Liver (tissue), 9 donors: ENCODE measurements around the gene TMC1. TPM values are rescaled to one million over a fixed set of nuclear protein-coding genes. Genes with fewer than 3 reads are reported as not detected.

Source experiments
- DNase-seq: peaks from one replicate; pipeline ENCODE4 v3.0.0-alpha.2; 2017; ENCODE audit warnings: low spot score
- H3K27ac ChIP-seq, 2 donors: one replicate each; pipeline ENCODE4 v1.7.0; 2013; ENCODE audit warnings: inconsistent platforms in 2 of 2, low read length in 2 of 2, control low read depth in 1 of 2, low read depth in 1 of 2, mild to moderate bottlenecking in 1 of 2
- H3K27me3 ChIP-seq, 4 donors: one replicate each; pipeline versions ENCODE4 v1.6.1 to v1.7.0; 2013; ENCODE audit warnings: low read length in 3 of 4, inconsistent platforms in 1 of 4, mild to moderate bottlenecking in 1 of 4, moderate library complexity in 1 of 4; ENCODE audit not compliant: control insufficient read depth in 4 of 4, insufficient read depth in 4 of 4
- H3K36me3 ChIP-seq, 4 donors: one replicate each; pipeline versions ENCODE4 v1.6.1 to v1.7.0; 2013; ENCODE audit warnings: low read length in 3 of 4, mild to moderate bottlenecking in 3 of 4, low read depth in 1 of 4, moderate library complexity in 1 of 4; ENCODE audit not compliant: control insufficient read depth in 4 of 4, insufficient read depth in 3 of 4
- H3K4me1 ChIP-seq, 4 donors: one replicate each; pipeline versions ENCODE4 v1.6.1 to v1.7.0; 2013; ENCODE audit warnings: low read length in 3 of 4, mild to moderate bottlenecking in 3 of 4, moderate library complexity in 1 of 4; ENCODE audit not compliant: control insufficient read depth in 4 of 4, insufficient read depth in 4 of 4
- H3K4me3 ChIP-seq, 3 donors: one replicate each; pipeline versions ENCODE4 v1.6.1 to v1.7.0; 2013; ENCODE audit warnings: low read length in 3 of 3, control low read depth in 1 of 3, low read depth in 1 of 3, mild to moderate bottlenecking in 1 of 3
- H3K9ac ChIP-seq, 2 donors: one replicate each; pipeline ENCODE4 v1.7.0; 2013; ENCODE audit warnings: low read length in 2 of 2, mild to moderate bottlenecking in 2 of 2, moderate library complexity in 2 of 2, control low read depth in 1 of 2, low read depth in 1 of 2
- H3K9me3 ChIP-seq, 4 donors: one replicate each; pipeline versions ENCODE4 v1.6.1 to v1.7.0; 2013; ENCODE audit warnings: low read length in 3 of 4; ENCODE audit not compliant: control insufficient read depth in 4 of 4
- EGR1 ChIP-seq, 2 donors: IDR thresholded peaks; 2 replicates each; pipeline ENCODE4 v1.6.1; 2016 to 2018; ENCODE audit warnings: antibody characterized with exemption in 2 of 2, low read depth in 2 of 2
- FOXA1 ChIP-seq: IDR thresholded peaks from 2 replicates; pipeline ENCODE4 v1.6.1; 2016; ENCODE audit warnings: antibody characterized with exemption
- FOXA2 ChIP-seq: IDR thresholded peaks from 2 replicates; pipeline ENCODE4 v1.6.1; 2016; ENCODE audit warnings: antibody characterized with exemption
- GABPA ChIP-seq, 2 donors: IDR thresholded peaks in 1 of 2; conservative IDR thresholded peaks in 1 of 2; 2 replicates each; pipeline ENCODE4 v1.6.1; 2016; ENCODE audit warnings: antibody characterized with exemption in 2 of 2, mild to moderate bottlenecking in 1 of 2, moderate library complexity in 1 of 2
- HNF4A ChIP-seq, 2 donors: conservative IDR thresholded peaks; 2 replicates each; pipeline ENCODE4 v1.6.1; 2016; ENCODE audit warnings: antibody characterized with exemption in 2 of 2, mild to moderate bottlenecking in 2 of 2
- HNF4G ChIP-seq: IDR thresholded peaks from 2 replicates; pipeline ENCODE4 v1.6.1; 2016; ENCODE audit warnings: antibody characterized with exemption
- JUND ChIP-seq, 2 donors: IDR thresholded peaks; 2 replicates each; pipeline ENCODE4 v1.6.1; 2016; ENCODE audit warnings: antibody characterized with exemption in 2 of 2
- NR2F2 ChIP-seq: IDR thresholded peaks from 2 replicates; pipeline ENCODE4 v1.6.1; 2016; ENCODE audit warnings: antibody characterized with exemption
- RAD21 ChIP-seq, 2 donors: IDR thresholded peaks; 2 replicates each; pipeline ENCODE4 v1.6.1; 2016; ENCODE audit warnings: antibody characterized with exemption in 2 of 2, mild to moderate bottlenecking in 2 of 2
- RXRA ChIP-seq, 2 donors: IDR thresholded peaks; 2 replicates each; pipeline ENCODE4 v1.6.1; 2017 to 2018; ENCODE audit warnings: antibody characterized with exemption in 2 of 2, mild to moderate bottlenecking in 1 of 2
- SP1 ChIP-seq: IDR thresholded peaks from 2 replicates; pipeline ENCODE4 v1.6.1; 2018; ENCODE audit warnings: antibody characterized with exemption, mild to moderate bottlenecking
- TAF1 ChIP-seq: conservative IDR thresholded peaks from 2 replicates; pipeline ENCODE4 v1.6.1; 2016; ENCODE audit warnings: antibody characterized with exemption, mild to moderate bottlenecking
- YY1 ChIP-seq: IDR thresholded peaks from 2 replicates; pipeline ENCODE4 v1.6.1; 2016; ENCODE audit warnings: antibody characterized with exemption, mild to moderate bottlenecking
- WGBS: extraction: QIAGEN DNeasy Blood & Tissue Kit; methylation state at CpG from one replicate; pipeline ENCODE4 v1.1.7; 2013; 5-methylcytosine and 5-hydroxymethylcytosine counted together
- polyA plus RNA-seq, 2 donors: library from polyadenylated mRNA; stranded (reverse) in 1 of 2; unstranded in 1 of 2; fragments of 200-250 nt in 1 of 2; fragments of >200 nt in 1 of 2; fragmentation: Nextera tagmentation in 1 of 2; extraction: Ambion mirVana in 1 of 2; gene quantifications; one replicate each; pipeline versions ENCODE4 v1.2.1 to v1.2.3, GENCODE V29; 2013 to 2015
- total RNA-seq, 2 donors: library from RNA; depleted of rRNA; stranded (reverse); fragments of >200 nt; gene quantifications; one replicate each; pipeline ENCODE4 v1.2.3, GENCODE V29; 2014
- TF ChIP-seq, protein P1 (sequence below): IDR thresholded peaks from 2 replicates; pipeline ENCODE4 v1.6.1; 2016; ENCODE audit warnings: antibody characterized with exemption
- TF ChIP-seq, protein P2 (sequence below): fragments of 150-350 bp; IDR thresholded peaks from 2 replicates; pipeline ENCODE4 v1.5.1; 2017; ENCODE audit warnings: improper control_type of control experiment, low read depth, low read length; ENCODE audit not compliant: missing input control
- TF ChIP-seq, protein P3 (sequence below): IDR thresholded peaks from 2 replicates; pipeline ENCODE4 v1.6.1; 2016; ENCODE audit warnings: antibody characterized with exemption
- TF ChIP-seq, protein P4 (sequence below): IDR thresholded peaks from 2 replicates; pipeline ENCODE4 v1.6.1; 2016; ENCODE audit warnings: antibody characterized with exemption
- TF ChIP-seq, protein P5 (sequence below): IDR thresholded peaks from 2 replicates; pipeline ENCODE4 v1.6.1; 2016; ENCODE audit warnings: antibody characterized with exemption, mild to moderate bottlenecking
- donor health status: healthy.
- donor health status: healthy.
- donor health status: healthy.
- donor health status: healthy.
- donor health status: healthy.

Gene TMC1
- total and polyA plus RNA-seq, 4 donors = 0.09 TPM; not detected in 3

DNA sequence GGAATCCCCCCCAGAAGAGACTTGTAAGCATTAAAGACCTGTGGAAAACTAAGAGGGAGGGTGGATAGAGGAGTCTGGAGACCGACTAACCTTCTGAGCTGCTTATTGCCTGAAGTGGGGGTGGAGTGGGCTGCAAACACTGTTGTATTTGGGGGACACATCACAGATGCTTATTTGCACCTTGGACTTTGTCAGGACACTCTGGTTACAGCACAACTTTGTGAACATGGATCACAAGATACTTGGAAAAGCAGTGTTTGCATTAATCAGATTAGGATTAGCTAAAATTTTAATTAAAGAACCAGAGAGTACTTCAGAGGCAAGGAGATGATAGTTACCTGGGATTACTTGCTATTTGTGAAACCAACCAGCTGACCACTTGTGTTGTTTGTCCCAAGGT, 30.9 kb downstream of the TMC1 start:
- DNase-seq = no peak
- WGBS = 28% methylated on average over 1 of the region's 1 CpG
- Histone ChIP-seq H3K4me3 (no peak overlapping the region), H3K36me3 (no peaks in the 10 kb centered on the region), H3K27me3 (no peaks in the 10 kb centered on the region), H3K9me3 (no peaks in the 10 kb centered on the region), H3K27ac (peak overlapping the region in 1 of 2 donors; percentile 67), H3K4me1 (peaks cover 0 to 13% (median 4%) of the 10 kb centered on the region in 4 donors), H3K9ac (peak overlapping the region in 1 of 2 donors; percentile 40)
- TF ChIP-seq HNF4A (conservative IDR thresholded peaks at IDR 0.05) = peak; percentile 65 to 83
- TF ChIP-seq YY1 = no peak
- TF ChIP-seq, protein P1, sequence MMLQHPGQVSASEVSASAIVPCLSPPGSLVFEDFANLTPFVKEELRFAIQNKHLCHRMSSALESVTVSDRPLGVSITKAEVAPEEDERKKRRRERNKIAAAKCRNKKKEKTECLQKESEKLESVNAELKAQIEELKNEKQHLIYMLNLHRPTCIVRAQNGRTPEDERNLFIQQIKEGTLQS = no peak
- TF ChIP-seq SP1 = peak; percentile 11
- peak in 1 of 2 donors; percentile 5 for TF ChIP-seq RXRA (IDR thresholded peaks at IDR 0.05)
- TF ChIP-seq TAF1 = no peak

DNA sequence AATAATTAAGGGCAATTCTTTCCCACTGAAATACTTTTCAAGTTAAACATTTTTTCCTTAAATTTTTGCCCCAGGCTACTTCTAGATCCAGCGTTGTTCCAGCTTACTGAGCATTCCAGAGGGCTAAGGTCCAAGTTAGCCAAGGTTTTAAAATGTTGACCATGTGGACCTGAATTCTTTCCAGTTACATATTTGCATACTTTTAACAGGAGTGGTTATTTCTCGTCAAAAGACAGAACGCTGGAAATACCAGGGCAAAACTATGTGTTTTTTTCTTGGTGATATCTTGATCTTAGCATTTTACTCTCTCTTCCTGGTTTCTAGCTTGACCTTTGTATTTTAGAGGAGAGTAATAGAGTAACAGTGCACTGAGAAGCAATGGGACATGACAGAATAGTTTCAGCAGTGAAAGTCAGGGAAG, 32.8 kb downstream of the TMC1 start:
- Histone ChIP-seq H3K4me3 (no peak overlapping the region), H3K9ac (peak overlapping the region in 1 of 2 donors; percentile 80), H3K36me3 (no peaks in the 10 kb centered on the region), H3K27ac (peak overlapping the region; percentile 55 to 71), H3K4me1 (peaks cover 0 to 13% (median 4%) of the 10 kb centered on the region in 4 donors), H3K27me3 (no peaks in the 10 kb centered on the region), H3K9me3 (no peaks in the 10 kb centered on the region)
- TF ChIP-seq SP1 (peak; percentile 80), FOXA2 (no peak), HNF4A (conservative IDR thresholded peaks at IDR 0.05) (peak; percentile 89 to 91), TAF1 (no peak), YY1 (peak; percentile 48), HNF4G (peak; percentile 40), RAD21 (IDR thresholded peaks at IDR 0.05) (peak; percentile 24 to 30), GABPA (IDR thresholded peaks at IDR 0.05 in 1 of 2, conservative IDR thresholded peaks at IDR 0.05 in 1 of 2) (no peak), RXRA (IDR thresholded peaks at IDR 0.05) (peak; percentile 22 to 40), EGR1 (IDR thresholded peaks at IDR 0.05; ENCODE audit: low read depth in 2 of 2) (no peak), JUND (IDR thresholded peaks at IDR 0.05) (peak; percentile 18 to 32), NR2F2 (no peak), FOXA1 (no peak)
- TF ChIP-seq, protein P2, sequence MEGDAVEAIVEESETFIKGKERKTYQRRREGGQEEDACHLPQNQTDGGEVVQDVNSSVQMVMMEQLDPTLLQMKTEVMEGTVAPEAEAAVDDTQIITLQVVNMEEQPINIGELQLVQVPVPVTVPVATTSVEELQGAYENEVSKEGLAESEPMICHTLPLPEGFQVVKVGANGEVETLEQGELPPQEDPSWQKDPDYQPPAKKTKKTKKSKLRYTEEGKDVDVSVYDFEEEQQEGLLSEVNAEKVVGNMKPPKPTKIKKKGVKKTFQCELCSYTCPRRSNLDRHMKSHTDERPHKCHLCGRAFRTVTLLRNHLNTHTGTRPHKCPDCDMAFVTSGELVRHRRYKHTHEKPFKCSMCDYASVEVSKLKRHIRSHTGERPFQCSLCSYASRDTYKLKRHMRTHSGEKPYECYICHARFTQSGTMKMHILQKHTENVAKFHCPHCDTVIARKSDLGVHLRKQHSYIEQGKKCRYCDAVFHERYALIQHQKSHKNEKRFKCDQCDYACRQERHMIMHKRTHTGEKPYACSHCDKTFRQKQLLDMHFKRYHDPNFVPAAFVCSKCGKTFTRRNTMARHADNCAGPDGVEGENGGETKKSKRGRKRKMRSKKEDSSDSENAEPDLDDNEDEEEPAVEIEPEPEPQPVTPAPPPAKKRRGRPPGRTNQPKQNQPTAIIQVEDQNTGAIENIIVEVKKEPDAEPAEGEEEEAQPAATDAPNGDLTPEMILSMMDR = no peak
- TF ChIP-seq, protein P1 = no peak
- TF ChIP-seq, protein P3, sequence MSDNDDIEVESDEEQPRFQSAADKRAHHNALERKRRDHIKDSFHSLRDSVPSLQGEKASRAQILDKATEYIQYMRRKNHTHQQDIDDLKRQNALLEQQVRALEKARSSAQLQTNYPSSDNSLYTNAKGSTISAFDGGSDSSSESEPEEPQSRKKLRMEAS = peak; percentile 44
- TF ChIP-seq, protein P4, sequence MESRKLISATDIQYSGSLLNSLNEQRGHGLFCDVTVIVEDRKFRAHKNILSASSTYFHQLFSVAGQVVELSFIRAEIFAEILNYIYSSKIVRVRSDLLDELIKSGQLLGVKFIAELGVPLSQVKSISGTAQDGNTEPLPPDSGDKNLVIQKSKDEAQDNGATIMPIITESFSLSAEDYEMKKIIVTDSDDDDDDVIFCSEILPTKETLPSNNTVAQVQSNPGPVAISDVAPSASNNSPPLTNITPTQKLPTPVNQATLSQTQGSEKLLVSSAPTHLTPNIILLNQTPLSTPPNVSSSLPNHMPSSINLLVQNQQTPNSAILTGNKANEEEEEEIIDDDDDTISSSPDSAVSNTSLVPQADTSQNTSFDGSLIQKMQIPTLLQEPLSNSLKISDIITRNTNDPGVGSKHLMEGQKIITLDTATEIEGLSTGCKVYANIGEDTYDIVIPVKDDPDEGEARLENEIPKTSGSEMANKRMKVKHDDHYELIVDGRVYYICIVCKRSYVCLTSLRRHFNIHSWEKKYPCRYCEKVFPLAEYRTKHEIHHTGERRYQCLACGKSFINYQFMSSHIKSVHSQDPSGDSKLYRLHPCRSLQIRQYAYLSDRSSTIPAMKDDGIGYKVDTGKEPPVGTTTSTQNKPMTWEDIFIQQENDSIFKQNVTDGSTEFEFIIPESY = no peak
- TF ChIP-seq, protein P5, sequence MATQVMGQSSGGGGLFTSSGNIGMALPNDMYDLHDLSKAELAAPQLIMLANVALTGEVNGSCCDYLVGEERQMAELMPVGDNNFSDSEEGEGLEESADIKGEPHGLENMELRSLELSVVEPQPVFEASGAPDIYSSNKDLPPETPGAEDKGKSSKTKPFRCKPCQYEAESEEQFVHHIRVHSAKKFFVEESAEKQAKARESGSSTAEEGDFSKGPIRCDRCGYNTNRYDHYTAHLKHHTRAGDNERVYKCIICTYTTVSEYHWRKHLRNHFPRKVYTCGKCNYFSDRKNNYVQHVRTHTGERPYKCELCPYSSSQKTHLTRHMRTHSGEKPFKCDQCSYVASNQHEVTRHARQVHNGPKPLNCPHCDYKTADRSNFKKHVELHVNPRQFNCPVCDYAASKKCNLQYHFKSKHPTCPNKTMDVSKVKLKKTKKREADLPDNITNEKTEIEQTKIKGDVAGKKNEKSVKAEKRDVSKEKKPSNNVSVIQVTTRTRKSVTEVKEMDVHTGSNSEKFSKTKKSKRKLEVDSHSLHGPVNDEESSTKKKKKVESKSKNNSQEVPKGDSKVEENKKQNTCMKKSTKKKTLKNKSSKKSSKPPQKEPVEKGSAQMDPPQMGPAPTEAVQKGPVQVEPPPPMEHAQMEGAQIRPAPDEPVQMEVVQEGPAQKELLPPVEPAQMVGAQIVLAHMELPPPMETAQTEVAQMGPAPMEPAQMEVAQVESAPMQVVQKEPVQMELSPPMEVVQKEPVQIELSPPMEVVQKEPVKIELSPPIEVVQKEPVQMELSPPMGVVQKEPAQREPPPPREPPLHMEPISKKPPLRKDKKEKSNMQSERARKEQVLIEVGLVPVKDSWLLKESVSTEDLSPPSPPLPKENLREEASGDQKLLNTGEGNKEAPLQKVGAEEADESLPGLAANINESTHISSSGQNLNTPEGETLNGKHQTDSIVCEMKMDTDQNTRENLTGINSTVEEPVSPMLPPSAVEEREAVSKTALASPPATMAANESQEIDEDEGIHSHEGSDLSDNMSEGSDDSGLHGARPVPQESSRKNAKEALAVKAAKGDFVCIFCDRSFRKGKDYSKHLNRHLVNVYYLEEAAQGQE = peak; percentile 64
- 21% methylated on average over 3 of the region's 3 CpGs for WGBS
- no peak for DNase-seq
